ENCODE data around the gene CACFD1. TPM values are rescaled to one million over a fixed set of nuclear protein-coding genes. Genes with fewer than 3 reads are reported as not detected.
A peak's percentile ranks its signal among the peaks of the same experiment; 100 is the strongest.

CACFD1 gene
- total RNA-seq, 1 experiment from 2014 or later = 22.5 TPM

DNA sequence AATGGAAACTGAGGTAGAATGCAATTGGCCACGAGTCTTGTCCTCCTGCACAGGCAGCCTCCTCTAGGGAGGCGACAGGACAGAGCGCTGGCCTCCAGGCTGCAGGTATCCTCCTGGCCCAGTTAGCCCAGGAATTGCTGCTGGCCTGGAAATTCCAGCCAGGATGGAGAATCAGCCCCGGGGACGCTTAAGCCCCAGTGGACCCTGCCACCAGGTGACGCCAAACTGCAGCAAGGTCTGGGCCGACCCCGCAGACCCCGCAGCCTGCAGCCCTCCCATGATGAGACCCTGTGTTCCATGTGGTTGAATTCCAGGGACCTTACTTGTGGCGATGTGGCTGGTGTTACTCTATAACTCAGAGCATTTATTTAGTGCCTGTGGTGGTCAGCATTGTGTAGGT lies 7.3 kb downstream of the CACFD1 start:
- H3K9me3 Mint-ChIP-seq = no peaks in the 10 kb centered on the region
- no peak overlapping the region for H3K4me3 Mint-ChIP-seq
- peaks cover 8% of the 10 kb centered on the region; the same call in 1 of the 2 replicates for H3K4me1 Mint-ChIP-seq
- peaks cover 4% of the 10 kb centered on the region; the same call in 1 of the 2 replicates for H3K36me3 Mint-ChIP-seq
- TF ChIP-seq IRF2 (CRISPR knock-in tag; IDR thresholded peaks at IDR 0.05; ENCODE audit: borderline replicate concordance, low read depth) = no peak
- TF ChIP-seq GABPB1 (CRISPR knock-in tag; IDR thresholded peaks at IDR 0.05) = no peak
- TF ChIP-seq, protein P1, sequence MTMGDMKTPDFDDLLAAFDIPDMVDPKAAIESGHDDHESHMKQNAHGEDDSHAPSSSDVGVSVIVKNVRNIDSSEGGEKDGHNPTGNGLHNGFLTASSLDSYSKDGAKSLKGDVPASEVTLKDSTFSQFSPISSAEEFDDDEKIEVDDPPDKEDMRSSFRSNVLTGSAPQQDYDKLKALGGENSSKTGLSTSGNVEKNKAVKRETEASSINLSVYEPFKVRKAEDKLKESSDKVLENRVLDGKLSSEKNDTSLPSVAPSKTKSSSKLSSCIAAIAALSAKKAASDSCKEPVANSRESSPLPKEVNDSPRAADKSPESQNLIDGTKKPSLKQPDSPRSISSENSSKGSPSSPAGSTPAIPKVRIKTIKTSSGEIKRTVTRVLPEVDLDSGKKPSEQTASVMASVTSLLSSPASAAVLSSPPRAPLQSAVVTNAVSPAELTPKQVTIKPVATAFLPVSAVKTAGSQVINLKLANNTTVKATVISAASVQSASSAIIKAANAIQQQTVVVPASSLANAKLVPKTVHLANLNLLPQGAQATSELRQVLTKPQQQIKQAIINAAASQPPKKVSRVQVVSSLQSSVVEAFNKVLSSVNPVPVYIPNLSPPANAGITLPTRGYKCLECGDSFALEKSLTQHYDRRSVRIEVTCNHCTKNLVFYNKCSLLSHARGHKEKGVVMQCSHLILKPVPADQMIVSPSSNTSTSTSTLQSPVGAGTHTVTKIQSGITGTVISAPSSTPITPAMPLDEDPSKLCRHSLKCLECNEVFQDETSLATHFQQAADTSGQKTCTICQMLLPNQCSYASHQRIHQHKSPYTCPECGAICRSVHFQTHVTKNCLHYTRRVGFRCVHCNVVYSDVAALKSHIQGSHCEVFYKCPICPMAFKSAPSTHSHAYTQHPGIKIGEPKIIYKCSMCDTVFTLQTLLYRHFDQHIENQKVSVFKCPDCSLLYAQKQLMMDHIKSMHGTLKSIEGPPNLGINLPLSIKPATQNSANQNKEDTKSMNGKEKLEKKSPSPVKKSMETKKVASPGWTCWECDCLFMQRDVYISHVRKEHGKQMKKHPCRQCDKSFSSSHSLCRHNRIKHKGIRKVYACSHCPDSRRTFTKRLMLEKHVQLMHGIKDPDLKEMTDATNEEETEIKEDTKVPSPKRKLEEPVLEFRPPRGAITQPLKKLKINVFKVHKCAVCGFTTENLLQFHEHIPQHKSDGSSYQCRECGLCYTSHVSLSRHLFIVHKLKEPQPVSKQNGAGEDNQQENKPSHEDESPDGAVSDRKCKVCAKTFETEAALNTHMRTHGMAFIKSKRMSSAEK (CRISPR knock-in tag; IDR thresholded peaks at IDR 0.05; ENCODE audit: borderline replicate concordance) = no peak
- TF ChIP-seq, protein P2, sequence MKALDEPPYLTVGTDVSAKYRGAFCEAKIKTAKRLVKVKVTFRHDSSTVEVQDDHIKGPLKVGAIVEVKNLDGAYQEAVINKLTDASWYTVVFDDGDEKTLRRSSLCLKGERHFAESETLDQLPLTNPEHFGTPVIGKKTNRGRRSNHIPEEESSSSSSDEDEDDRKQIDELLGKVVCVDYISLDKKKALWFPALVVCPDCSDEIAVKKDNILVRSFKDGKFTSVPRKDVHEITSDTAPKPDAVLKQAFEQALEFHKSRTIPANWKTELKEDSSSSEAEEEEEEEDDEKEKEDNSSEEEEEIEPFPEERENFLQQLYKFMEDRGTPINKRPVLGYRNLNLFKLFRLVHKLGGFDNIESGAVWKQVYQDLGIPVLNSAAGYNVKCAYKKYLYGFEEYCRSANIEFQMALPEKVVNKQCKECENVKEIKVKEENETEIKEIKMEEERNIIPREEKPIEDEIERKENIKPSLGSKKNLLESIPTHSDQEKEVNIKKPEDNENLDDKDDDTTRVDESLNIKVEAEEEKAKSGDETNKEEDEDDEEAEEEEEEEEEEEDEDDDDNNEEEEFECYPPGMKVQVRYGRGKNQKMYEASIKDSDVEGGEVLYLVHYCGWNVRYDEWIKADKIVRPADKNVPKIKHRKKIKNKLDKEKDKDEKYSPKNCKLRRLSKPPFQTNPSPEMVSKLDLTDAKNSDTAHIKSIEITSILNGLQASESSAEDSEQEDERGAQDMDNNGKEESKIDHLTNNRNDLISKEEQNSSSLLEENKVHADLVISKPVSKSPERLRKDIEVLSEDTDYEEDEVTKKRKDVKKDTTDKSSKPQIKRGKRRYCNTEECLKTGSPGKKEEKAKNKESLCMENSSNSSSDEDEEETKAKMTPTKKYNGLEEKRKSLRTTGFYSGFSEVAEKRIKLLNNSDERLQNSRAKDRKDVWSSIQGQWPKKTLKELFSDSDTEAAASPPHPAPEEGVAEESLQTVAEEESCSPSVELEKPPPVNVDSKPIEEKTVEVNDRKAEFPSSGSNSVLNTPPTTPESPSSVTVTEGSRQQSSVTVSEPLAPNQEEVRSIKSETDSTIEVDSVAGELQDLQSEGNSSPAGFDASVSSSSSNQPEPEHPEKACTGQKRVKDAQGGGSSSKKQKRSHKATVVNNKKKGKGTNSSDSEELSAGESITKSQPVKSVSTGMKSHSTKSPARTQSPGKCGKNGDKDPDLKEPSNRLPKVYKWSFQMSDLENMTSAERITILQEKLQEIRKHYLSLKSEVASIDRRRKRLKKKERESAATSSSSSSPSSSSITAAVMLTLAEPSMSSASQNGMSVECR (CRISPR knock-in tag; IDR thresholded peaks at IDR 0.05; ENCODE audit: borderline replicate concordance) = no peak
- no peak for TF ChIP-seq OVOL2 (CRISPR knock-in tag; IDR thresholded peaks at IDR 0.05; ENCODE audit: borderline replicate concordance)
- TF ChIP-seq, protein P3, sequence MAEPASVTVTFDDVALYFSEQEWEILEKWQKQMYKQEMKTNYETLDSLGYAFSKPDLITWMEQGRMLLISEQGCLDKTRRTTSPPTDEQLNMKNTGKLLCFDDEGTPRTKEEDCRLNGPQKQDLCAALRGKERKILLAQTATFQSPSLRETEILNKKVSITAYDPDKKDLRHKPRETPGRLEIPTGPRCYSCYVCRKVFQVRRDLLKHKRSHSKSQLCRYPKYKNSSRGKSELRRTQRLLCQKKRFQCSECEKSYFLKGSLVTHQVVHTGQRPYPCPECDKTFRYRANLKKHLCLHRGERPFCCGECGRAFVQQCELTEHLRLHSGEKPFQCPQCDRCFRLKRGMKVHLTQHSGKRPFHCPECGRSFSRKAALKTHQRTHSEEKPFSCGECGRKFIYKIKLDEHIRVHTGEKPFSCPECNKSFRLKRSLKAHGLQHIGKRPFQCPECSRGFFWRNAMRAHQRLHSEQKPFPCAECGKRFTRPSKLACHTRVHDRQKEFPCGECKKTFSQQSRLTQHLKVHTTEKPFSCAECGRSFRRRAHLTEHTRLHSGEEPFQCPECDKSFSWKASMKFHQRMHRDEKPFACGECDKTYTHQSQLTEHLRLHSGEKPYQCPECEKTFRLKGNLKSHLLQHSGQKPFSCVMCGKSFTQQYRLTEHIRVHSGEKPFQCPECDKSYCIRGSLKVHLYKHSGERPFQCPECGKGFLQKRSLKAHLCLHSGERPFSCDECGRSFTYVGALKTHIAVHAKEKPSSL (CRISPR knock-in tag; conservative IDR thresholded peaks at IDR 0.05) = no peak
- no peak for TF ChIP-seq SOX15 (CRISPR knock-in tag; IDR thresholded peaks at IDR 0.05)
- TF ChIP-seq MYBL2 (CRISPR knock-in tag; IDR thresholded peaks at IDR 0.05) = no peak
- TF ChIP-seq, protein P4, sequence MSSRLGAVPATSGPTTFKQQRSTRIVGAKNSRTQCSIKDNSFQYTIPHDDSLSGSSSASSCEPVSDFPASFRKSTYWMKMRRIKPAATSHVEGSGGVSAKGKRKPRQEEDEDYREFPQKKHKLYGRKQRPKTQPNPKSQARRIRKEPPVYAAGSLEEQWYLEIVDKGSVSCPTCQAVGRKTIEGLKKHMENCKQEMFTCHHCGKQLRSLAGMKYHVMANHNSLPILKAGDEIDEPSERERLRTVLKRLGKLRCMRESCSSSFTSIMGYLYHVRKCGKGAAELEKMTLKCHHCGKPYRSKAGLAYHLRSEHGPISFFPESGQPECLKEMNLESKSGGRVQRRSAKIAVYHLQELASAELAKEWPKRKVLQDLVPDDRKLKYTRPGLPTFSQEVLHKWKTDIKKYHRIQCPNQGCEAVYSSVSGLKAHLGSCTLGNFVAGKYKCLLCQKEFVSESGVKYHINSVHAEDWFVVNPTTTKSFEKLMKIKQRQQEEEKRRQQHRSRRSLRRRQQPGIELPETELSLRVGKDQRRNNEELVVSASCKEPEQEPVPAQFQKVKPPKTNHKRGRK (CRISPR knock-in tag; IDR thresholded peaks at IDR 0.05; ENCODE audit: borderline replicate concordance) = no peak
- TF ChIP-seq, protein P5, sequence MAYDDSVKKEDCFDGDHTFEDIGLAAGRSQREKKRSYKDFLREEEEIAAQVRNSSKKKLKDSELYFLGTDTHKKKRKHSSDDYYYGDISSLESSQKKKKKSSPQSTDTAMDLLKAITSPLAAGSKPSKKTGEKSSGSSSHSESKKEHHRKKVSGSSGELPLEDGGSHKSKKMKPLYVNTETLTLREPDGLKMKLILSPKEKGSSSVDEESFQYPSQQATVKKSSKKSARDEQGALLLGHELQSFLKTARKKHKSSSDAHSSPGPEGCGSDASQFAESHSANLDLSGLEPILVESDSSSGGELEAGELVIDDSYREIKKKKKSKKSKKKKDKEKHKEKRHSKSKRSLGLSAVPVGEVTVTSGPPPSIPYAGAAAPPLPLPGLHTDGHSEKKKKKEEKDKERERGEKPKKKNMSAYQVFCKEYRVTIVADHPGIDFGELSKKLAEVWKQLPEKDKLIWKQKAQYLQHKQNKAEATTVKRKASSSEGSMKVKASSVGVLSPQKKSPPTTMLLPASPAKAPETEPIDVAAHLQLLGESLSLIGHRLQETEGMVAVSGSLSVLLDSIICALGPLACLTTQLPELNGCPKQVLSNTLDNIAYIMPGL (CRISPR knock-in tag; IDR thresholded peaks at IDR 0.05) = no peak
- TF ChIP-seq TP53 (CRISPR knock-in tag; IDR thresholded peaks at IDR 0.05) = no peak
- no peak for TF ChIP-seq RORB (CRISPR knock-in tag; IDR thresholded peaks at IDR 0.05)
- TF ChIP-seq GTF2I (CRISPR knock-in tag; conservative IDR thresholded peaks at IDR 0.05) = no peak
- no peak for TF ChIP-seq ATF1 (CRISPR knock-in tag; IDR thresholded peaks at IDR 0.05)
- no peak for TF ChIP-seq HMGA2 (CRISPR knock-in tag; IDR thresholded peaks at IDR 0.05)
- no peak for TF ChIP-seq ETV6 (CRISPR knock-in tag; IDR thresholded peaks at IDR 0.05)
- no peak for TF ChIP-seq SMAD4 (CRISPR knock-in tag; IDR thresholded peaks at IDR 0.05)
- TF ChIP-seq, protein P6, sequence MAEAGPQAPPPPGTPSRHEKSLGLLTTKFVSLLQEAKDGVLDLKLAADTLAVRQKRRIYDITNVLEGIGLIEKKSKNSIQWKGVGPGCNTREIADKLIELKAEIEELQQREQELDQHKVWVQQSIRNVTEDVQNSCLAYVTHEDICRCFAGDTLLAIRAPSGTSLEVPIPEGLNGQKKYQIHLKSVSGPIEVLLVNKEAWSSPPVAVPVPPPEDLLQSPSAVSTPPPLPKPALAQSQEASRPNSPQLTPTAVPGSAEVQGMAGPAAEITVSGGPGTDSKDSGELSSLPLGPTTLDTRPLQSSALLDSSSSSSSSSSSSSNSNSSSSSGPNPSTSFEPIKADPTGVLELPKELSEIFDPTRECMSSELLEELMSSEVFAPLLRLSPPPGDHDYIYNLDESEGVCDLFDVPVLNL (CRISPR knock-in tag; IDR thresholded peaks at IDR 0.05; ENCODE audit: borderline replicate concordance, low read depth) = no peak
- TF ChIP-seq FOXP1 (CRISPR knock-in tag; IDR thresholded peaks at IDR 0.05; ENCODE audit: borderline replicate concordance) = no peak
- H3K27ac Mint-ChIP-seq = no peak overlapping the region
- no peaks in the 10 kb centered on the region for H3K27me3 Mint-ChIP-seq (ENCODE audit: low read depth)
- DNase-seq (ENCODE audit: low spot score) = peak; percentile 40
- CTCF ChIA-PET = interaction anchor here (0.8 to 1.2 kb wide), 2 partner anchors 19 to 279 kb away, joined by 3 read pairs; no protein-coding TSS in a partner anchor
- peak; percentile 10 for ATAC-seq
- POLR2A ChIA-PET = no interaction called here

Data from WTC11 (cell line).